ENCODE results near the gene SNX9. TPM values are rescaled to one million over a fixed set of nuclear protein-coding genes. Genes with fewer than 3 reads are reported as not detected.

The SNX9 gene
- total and polyA plus RNA-seq, 2 of the 8 experiments (the other 6 are each of a cell fraction or from before 2014, with no cell fraction given) = 11.8 to 23.2 TPM

DNA sequence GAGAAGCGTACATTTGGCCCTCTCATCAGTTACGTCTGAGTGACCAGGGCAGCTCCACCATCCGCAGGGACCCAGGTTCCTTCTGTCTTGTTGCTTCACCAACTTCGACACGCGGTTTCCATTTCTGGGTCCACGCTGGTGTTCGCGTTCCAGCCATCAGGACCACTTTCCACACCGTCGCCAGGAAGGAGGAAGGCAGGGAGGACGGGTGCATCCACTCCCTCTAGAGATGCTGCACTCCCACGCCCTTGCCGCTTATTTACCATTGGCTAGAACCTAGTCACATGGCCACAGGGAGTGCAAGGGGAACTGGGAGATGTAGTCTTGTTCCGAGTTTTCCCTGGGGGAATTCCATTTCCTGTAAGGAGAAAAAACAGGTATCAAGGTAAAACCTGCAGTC lies 33.2 kb upstream of the SNX9 start (continued):
- TF ChIP-seq, protein P1, sequence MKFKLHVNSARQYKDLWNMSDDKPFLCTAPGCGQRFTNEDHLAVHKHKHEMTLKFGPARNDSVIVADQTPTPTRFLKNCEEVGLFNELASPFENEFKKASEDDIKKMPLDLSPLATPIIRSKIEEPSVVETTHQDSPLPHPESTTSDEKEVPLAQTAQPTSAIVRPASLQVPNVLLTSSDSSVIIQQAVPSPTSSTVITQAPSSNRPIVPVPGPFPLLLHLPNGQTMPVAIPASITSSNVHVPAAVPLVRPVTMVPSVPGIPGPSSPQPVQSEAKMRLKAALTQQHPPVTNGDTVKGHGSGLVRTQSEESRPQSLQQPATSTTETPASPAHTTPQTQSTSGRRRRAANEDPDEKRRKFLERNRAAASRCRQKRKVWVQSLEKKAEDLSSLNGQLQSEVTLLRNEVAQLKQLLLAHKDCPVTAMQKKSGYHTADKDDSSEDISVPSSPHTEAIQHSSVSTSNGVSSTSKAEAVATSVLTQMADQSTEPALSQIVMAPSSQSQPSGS (IDR thresholded peaks at IDR 0.05; ENCODE audit: low read length) = no peak
- TF ChIP-seq CEBPB (IDR thresholded peaks at IDR 0.05; ENCODE audit: low read depth, low read length) (no peak), RAD21 (IDR thresholded peaks at IDR 0.05 in 1 of 2, conservative IDR thresholded peaks at IDR 0.05 in 1 of 2; ENCODE audit: low read depth in 2 of 2, low read length in 2 of 2) (no peak), CHD2 (IDR thresholded peaks at IDR 0.05; ENCODE audit: low read length) (peak; percentile 57; the same call in 1 of the 2 replicates), TAF7 (optimal IDR thresholded peaks at IDR 0.05; ENCODE audit: borderline replicate concordance, low read depth, low read length) (no peak), CTBP2 (IDR thresholded peaks at IDR 0.05; ENCODE audit: borderline replicate concordance, insufficient read depth, insufficient read length, low read length) (no peak), CBX5 (IDR thresholded peaks at IDR 0.05; ENCODE audit: low read depth, low read length) (no peak), POU5F1 (IDR thresholded peaks at IDR 0.05; ENCODE audit: low read depth, low read length) (no peak), SP4 (IDR thresholded peaks at IDR 0.05; ENCODE audit: low read length) (no peak), TBP (IDR thresholded peaks at IDR 0.05; ENCODE audit: low read depth, low read length) (no peak), KDM1A (IDR thresholded peaks at IDR 0.05; ENCODE audit: borderline replicate concordance, low read length) (no peak), SUZ12 (IDR thresholded peaks at IDR 0.05; ENCODE audit: low read length) (no peak), SAP30 (IDR thresholded peaks at IDR 0.05; ENCODE audit: insufficient read depth, insufficient replicate concordance, low read length) (no peak), POLR2A (IDR thresholded peaks at IDR 0.05; ENCODE audit: control extremely low read depth in 1 of 2, low read depth in 2 of 2, low read length in 2 of 2) (no peak), CBX8 (IDR thresholded peaks at IDR 0.05; ENCODE audit: borderline replicate concordance, low read depth, low read length) (no peak), FOSL1 (IDR thresholded peaks at IDR 0.05; ENCODE audit: insufficient read depth, low read depth, low read length) (no peak)
- TF ChIP-seq, protein P2, sequence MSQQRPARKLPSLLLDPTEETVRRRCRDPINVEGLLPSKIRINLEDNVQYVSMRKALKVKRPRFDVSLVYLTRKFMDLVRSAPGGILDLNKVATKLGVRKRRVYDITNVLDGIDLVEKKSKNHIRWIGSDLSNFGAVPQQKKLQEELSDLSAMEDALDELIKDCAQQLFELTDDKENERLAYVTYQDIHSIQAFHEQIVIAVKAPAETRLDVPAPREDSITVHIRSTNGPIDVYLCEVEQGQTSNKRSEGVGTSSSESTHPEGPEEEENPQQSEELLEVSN (IDR thresholded peaks at IDR 0.05) = peak; percentile 67

Data from H1 (cell line).